Measurements from ENCODE around the gene TMEM209.
"Not testable (repeated sequence)": the region's sequence is repeated elsewhere in the genome, so short reads cannot be mapped to it uniquely, and the experiment has no call there.

Gene TMEM209

DNA sequence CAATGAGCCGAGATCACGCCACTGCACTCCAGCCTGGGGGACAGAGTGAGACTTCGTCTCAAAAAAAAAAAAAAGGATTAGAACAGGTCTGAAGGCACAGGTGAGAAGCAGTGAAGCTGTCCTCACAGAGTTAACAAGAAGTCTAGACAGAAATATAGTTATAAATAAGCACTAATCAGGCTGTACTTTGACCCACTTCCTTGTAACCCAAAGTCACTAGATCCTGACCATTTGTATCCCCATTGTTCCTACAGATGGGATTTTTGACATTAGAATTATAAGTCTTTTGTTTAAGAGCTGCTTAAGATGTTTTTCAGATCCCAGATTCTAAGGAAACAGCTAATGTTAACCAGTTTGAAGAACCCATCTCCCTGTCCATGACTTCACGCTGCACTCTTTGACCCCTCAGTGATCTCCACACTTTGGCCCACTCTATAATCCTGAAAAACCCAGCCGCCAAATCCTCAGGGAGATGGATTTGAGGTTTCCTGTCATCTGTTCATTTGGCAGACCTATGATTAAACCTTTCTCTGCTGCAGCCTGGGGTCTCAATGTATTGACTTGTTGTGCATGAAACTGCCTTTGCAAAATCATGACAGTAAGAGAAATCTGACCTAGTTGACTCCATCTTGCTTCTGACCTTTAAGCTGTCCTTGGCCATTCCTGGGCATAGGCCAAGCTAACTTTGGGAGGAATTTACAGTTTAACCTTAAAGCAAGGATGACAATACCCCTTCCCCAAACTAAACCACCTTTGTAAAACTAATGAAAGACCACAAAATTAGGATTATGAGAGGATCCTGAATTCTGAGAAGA lies 13.8 kb upstream of the TMEM209 start:
- no peak for DNase-seq (ENCODE audit: low read depth in 2 of 2, low spot score in 1 of 2)

- no peak for DNase-seq (ENCODE audit: low read depth in 2 of 2, low spot score in 1 of 2)
Measured at GRCh38 chr7:130216750-130217149, 11.5 kb upstream of the TMEM209 start.

DNA sequence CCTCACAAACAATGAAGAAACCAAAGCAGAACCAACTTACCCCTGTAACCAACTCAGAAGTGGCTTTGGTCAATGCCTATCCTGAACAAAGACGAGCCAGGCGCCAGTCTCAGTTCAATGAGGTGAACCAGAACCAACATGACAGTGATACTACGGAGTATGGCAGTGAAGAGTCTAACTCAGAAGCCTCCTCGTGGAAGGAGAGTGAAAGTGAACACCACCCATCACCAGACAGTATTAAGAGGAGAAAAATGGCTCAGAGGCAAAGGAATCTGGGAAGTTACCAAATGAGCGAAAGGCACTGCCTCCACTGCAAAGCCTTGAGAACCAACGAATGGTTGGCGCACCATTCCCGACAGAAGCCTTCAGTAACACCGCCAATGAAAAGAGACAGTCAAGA lies 10.8 kb upstream of the TMEM209 start:
- no peak for DNase-seq (ENCODE audit: low read depth in 2 of 2, low spot score in 1 of 2)

- no peak for DNase-seq (ENCODE audit: low read depth in 2 of 2, low spot score in 1 of 2)
Measured at GRCh38 chr7:130213828-130214227, 8.6 kb upstream of the TMEM209 start.

GRCh38 chr7:130210181-130210935 lies 5.2 kb upstream of the TMEM209 start:
- DNase-seq (ENCODE audit: low read depth in 2 of 2, low spot score in 1 of 2) = no peak

GRCh38 chr7:130208516-130208915 lies 3.3 kb upstream of the TMEM209 start:
- DNase-seq (ENCODE audit: low read depth in 2 of 2, low spot score in 1 of 2) = no peak

DNA sequence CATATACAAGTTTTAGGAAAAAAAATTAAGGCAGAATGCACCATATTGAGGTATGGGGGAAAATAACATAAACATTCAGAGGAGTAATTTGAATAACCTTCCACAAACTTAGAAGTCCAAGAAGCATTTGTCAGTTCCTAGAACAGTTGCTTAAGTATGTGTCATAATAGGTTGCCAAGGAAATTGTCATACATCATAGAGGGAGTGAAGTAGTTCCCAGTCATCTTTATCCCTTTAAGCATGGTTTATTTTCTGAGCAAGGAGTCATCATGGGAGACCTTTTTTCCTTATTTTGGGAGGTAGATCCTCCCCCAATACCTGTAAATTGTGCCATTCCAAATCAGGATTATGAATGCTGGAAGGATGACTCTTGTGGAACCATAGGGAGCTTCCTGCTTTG lies 2.4 kb upstream of the TMEM209 start, which contains the start of gene SSMEM1:
Gene SSMEM1, plus strand, starts transcription at position 219 of the 400 bp plus-strand sequence. Its CDS starts 51 bp downstream, at position 270.
- no peak for DNase-seq (ENCODE audit: low read depth in 2 of 2, low spot score in 1 of 2)

- no peak for DNase-seq (ENCODE audit: low read depth in 2 of 2, low spot score in 1 of 2)
Measured at GRCh38 chr7:130207033-130207432, 1.8 kb upstream of the TMEM209 start.

DNA sequence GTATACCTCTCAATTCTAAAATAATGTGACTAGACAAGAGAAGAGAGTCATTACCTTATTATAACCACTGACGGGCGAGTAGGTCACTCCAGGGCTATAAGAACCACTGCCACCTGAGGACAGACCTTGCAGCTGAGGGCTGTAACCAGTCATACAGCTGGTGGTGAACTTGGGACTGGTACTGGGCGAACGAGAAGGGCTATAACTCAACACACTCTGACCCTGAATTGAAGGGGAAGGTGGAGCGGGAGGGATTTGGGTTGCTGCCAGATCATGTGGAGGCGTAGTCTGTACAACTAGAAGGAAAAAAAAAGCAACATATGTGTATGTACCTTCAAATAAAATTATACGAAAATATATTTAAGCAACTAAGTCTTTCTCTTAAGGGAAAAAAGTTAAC lies 3.4 kb downstream of the TMEM209 start:
- no peak for DNase-seq (ENCODE audit: low read depth in 2 of 2, low spot score in 1 of 2)

- no peak for DNase-seq (ENCODE audit: low read depth in 2 of 2, low spot score in 1 of 2)
Measured at GRCh38 chr7:130197094-130197493, 8.1 kb downstream of the TMEM209 start.

GRCh38 chr7:130196476-130196875 lies 8.7 kb downstream of the TMEM209 start:
- no peak for DNase-seq (ENCODE audit: low read depth in 2 of 2, low spot score in 1 of 2)

DNA sequence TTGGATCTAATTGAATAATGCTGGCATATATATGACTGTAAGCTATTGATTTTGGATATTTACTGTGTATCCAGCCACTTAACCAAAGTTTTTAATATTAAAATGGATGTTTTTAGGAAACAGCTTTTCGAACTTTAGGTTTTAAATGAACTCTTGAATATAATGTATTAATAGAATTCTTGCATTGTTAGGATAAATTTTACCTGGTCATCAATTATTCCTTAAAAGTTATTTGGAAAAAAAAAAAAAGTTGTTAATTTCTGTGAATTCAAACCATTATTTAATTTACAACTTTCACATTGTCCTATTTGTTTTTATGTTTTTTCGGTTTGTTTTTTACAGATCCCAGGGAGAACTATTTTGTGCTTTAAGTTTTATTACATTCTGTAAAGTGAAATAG lies 9.8 kb downstream of the TMEM209 start:
- no peak for DNase-seq (ENCODE audit: low read depth in 2 of 2, low spot score in 1 of 2)

GRCh38 chr7:130191791-130192190 lies 13.4 kb downstream of the TMEM209 start:
- no peak for DNase-seq (ENCODE audit: low read depth in 2 of 2, low spot score in 1 of 2)

DNA sequence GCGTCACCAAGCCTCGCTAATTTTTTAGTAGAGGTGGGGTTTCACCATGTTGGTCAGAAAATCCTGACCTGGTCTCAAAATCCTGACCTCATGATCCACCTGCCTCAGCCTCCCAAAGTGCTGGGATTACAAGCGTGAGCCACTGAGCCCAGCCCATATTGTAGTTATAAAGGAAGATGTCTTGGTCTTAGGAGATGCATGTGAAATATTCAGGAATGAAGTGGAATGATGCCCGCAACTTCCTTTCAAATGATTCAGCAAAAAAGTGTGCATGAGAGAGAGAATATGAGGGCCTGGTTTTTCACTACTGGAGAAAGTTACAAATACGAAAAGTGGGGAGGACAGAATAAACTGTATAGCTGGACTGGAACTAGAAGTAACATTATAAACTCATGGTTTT lies 15.9 kb downstream of the TMEM209 start:
- no peak for DNase-seq (ENCODE audit: low read depth in 2 of 2, low spot score in 1 of 2)

GRCh38 chr7:130187360-130187759 lies 17.8 kb downstream of the TMEM209 start:
- no peak for DNase-seq (ENCODE audit: low read depth in 2 of 2, low spot score in 1 of 2)

DNA sequence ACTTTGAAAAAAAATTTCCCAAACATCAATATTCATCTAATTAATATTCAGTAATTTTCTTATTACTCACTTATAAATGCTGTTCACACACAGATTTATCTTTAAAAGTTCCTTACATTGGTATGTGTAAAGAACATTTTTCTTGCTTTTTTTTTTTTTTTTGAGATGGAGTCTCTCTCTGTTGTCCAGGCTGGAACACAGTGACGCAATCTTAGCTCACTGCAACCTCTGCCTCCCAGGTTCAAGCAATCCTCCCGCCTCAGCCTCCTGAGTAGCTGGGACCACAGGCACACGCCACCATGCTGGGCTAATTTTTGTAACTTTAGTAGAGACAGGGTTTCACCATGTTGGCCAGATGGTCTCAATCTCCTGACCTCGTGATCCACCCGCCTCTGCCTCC lies 20.9 kb downstream of the TMEM209 start:
- not testable (repeated sequence) for DNase-seq (ENCODE audit: low read depth in 2 of 2, low spot score in 1 of 2)

GRCh38 chr7:130182990-130183389 lies 22.2 kb downstream of the TMEM209 start:
- DNase-seq (ENCODE audit: low read depth in 2 of 2, low spot score in 1 of 2) = no peak

- DNase-seq (ENCODE audit: low read depth in 2 of 2, low spot score in 1 of 2) = no peak
Measured at GRCh38 chr7:130181263-130181605, 24.0 kb downstream of the TMEM209 start.

- no peak for DNase-seq (ENCODE audit: low read depth in 2 of 2, low spot score in 1 of 2)
Measured at GRCh38 chr7:130180571-130181262, 24.5 kb downstream of the TMEM209 start.

- no peak for DNase-seq (ENCODE audit: low read depth in 2 of 2, low spot score in 1 of 2)
Measured at GRCh38 chr7:130179631-130180030, 25.6 kb downstream of the TMEM209 start.

- no peak for DNase-seq (ENCODE audit: low read depth in 2 of 2, low spot score in 1 of 2)
Measured at GRCh38 chr7:130178251-130178650, 27.0 kb downstream of the TMEM209 start.
